GM12892 (cell line): ENCODE measurements around the gene ABLIM1.

Source experiments
- DNase-seq: peaks from one replicate; pipeline ENCODE4 v3.0.0; 2011; ENCODE audit not compliant: insufficient read length
- FAIRE-seq: peaks from 2 replicates; lab custom pipeline; 2011; peaks lifted over from hg19 to GRCh38; lab: Jason Lieb, UNC
- POLR2A ChIP-seq: IDR thresholded peaks from 2 replicates; pipeline ENCODE4 v1.6.1; 2011; ENCODE audit warnings: low read depth, low read length, control low read depth
- POLR2AphosphoS5 ChIP-seq: IDR thresholded peaks from 2 replicates; pipeline ENCODE4 v1.6.1; 2011; ENCODE audit warnings: low read depth, low read length, control low read depth
- TAF1 ChIP-seq: IDR thresholded peaks from 2 replicates; pipeline ENCODE4 v1.6.1; 2011; ENCODE audit warnings: low read depth, mild to moderate bottlenecking, control low read depth, low read length, borderline replicate concordance

ABLIM1 gene

DNA sequence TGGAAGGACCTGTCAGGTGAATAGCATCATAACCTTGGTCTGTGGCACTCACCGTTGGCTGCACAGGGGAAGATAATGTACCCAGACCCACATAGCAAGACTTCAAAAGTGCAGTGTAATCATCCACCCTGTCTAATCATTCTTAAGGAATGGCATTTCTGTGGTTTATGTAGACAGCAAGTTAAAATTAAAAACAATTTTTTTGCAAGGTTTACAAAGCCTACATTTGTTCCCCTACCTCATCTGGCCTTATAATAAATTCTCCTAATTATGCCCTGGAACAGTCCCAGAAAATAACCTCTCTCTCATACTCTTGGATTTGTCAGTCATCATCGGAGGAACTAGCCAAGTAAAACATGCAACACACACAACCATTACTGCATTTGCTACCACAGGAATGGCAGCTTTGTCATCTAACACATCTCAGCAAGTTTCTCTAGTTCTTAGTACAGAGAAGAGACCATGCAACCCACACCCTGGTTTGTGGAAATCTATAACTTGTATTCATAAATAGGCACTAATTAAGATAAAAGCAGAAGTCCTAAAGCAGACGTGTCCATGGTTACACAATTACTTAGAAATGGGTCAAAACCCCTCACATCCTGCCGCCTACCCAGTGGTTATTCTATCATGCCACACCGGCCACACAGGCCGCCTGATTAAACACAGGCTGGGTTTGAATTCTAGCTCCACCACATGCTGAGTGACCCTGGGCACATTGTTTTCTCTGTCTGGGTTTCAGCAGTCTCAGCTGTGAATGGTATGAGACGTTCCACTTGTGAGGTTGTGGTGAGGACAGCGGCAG lies 19.1 kb downstream of the ABLIM1 start:
- TF ChIP-seq POLR2AphosphoS5 = no peak
- TF ChIP-seq POLR2A = no peak
- no peak for TF ChIP-seq TAF1
- peak; percentile 54 for FAIRE-seq

GRCh38 chr10:114635797-114636550 lies 22.1 kb downstream of the ABLIM1 start:
- TF ChIP-seq TAF1 (no peak), POLR2A (no peak), POLR2AphosphoS5 (no peak)
- DNase-seq (no peak), FAIRE-seq (no peak)

More for the DNA sequence above, 19.1 kb downstream of the ABLIM1 start:
- no peak for DNase-seq

DNA sequence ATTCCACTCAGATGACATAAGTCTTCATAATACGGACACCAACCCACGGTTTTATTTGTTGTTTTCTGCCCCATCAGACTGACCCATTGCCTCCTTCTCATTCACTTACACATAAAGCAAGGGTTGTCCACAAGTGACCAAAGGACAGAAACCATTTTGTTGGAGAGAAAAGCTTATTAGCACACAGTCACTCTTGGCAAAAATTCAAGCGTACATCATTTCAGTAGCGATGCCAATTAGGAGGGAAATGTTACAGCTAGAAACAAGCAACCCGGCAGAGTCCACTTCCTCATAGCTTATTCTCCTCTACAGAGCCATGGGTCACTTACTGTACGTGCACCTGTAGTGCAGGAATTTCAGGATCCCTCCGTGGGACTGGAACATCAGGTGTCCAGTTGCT lies 23.0 kb downstream of the ABLIM1 start:
- TF ChIP-seq TAF1 (no peak), POLR2AphosphoS5 (no peak), POLR2A (no peak)
- DNase-seq = no peak
- no peak for FAIRE-seq

- TF ChIP-seq POLR2A (no peak), POLR2AphosphoS5 (no peak), TAF1 (no peak)
- FAIRE-seq (no peak), DNase-seq (no peak)
Observed at GRCh38 chr10:114634609-114634979, 23.5 kb downstream of the ABLIM1 start.

GRCh38 chr10:114632869-114633715 lies 25.0 kb downstream of the ABLIM1 start:
- DNase-seq (no peak), FAIRE-seq (peak; percentile 83)
- TF ChIP-seq POLR2A = no peak
- TF ChIP-seq TAF1 = no peak
- TF ChIP-seq POLR2AphosphoS5 = no peak

GRCh38 chr10:114631666-114632417 lies 26.2 kb downstream of the ABLIM1 start:
- DNase-seq (peak; percentile 32), FAIRE-seq (peak; percentile 63)
- TF ChIP-seq POLR2AphosphoS5 = no peak
- no peak for TF ChIP-seq POLR2A
- no peak for TF ChIP-seq TAF1

- peak; percentile 21 for FAIRE-seq
- TF ChIP-seq TAF1 = no peak
- no peak for TF ChIP-seq POLR2AphosphoS5
- TF ChIP-seq POLR2A = no peak
- no peak for DNase-seq
Observed at GRCh38 chr10:114631090-114631665, 26.9 kb downstream of the ABLIM1 start.

DNA sequence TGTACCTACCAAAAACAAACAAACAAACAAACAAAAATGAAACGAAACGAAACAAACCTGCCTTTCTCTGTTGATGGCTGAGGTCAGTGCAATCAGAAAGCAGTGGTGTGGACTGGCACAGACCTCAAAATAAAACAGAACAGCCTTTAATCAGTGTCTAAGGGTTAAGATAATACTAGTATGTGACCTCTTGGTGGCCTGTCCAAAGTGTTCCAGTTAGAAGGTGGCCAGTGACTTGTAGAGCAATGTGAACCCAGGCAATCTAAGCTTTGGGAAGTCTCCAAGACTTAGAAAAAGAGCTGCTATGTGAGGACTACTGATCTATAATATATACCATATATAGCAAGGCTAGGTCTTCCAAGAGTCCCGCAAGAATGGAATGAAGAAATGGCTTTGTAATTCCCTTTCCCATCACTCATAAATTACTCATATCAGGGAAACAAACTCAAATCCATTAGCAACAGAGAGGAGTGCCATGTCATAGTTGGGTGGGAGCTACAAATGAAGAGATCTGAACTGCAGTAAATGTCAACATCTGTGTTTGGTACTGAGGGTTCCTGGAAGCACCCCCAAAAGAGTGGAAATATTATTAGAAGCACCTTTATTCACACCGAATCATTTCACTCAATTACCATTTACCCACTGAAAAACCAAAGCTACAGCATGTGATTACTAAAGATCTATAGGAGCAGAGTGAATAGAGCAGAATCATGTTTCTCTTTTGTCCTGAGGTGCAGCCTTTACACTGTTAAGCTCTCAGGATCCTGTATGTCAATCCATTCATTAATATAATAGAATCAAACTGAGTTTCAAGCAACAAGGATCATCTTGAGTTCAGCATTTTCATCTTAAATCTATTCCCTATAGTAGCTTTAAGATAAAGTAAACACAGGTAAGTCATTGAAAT lies 28.0 kb downstream of the ABLIM1 start:
- DNase-seq (no peak), FAIRE-seq (peak; percentile 21)
- no peak for TF ChIP-seq TAF1
- no peak for TF ChIP-seq POLR2AphosphoS5
- TF ChIP-seq POLR2A = no peak

DNA sequence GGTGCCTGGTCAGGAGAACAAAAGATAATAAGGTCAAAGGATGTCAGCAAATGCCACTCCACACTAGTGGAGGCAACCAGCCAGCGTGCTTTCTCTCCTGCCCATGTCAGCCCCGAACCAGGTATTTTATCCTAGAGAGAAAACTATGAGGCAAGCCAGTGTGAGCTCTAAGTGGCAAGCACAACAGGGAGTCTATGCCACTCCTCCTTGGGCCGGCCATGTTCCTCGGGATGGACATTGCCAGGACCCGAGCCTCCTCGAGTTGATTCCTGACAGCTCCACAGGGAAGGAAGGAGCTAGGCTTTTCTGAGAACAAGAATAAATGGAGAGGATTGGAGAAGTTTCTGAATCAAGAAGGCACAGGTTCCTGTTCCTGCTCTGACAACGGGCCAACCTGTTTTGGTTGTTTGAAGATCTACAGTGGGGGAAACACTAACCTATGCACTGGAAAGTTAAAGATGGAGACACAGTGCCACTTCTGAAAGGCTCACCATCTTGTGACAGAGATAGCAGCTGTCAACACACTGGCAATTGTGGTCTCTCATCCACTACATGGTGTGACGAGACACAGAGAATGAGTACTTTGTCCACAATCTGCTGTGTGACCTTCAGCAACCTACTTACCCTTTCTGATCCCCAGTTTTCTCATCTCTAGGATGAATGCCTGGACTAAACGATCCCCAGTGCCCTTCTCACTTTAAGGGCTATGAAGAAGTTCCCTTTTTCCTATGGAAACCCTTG lies 28.8 kb downstream of the ABLIM1 start:
- TF ChIP-seq POLR2A = no peak
- TF ChIP-seq POLR2AphosphoS5 = no peak
- TF ChIP-seq TAF1 = no peak
- DNase-seq (no peak), FAIRE-seq (peak; percentile 77)
